H1 (cell line): ENCODE data around the gene FKBP5. TPM values are rescaled to one million over a fixed set of nuclear protein-coding genes. Genes with fewer than 3 reads are reported as not detected.

Source experiments
- NANOG ChIP-seq: IDR thresholded peaks from 2 replicates; pipeline ENCODE4 v1.6.1; 2011; ENCODE audit warnings: low read length, low read depth, mild to moderate bottlenecking, inconsistent platforms; ENCODE audit not compliant: insufficient read depth, poor library complexity, severe bottlenecking
- SUZ12 ChIP-seq: fragments of 200-600 bp; sonication (generic); IDR thresholded peaks from 2 replicates; pipeline ENCODE4 v1.6.1; 2012; ENCODE audit warnings: mild to moderate bottlenecking, inconsistent platforms, low read length, moderate library complexity, mixed read lengths
- polyA plus RNA-seq, 7 experiments: library from polyadenylated mRNA; depleted of rRNA in 3 of 7; stranded (reverse) in 5 of 7; unstranded in 2 of 7; fragments of >200 nt in 5 of 7; fragments of 200-250 nt in 2 of 7; gene quantifications; 1 replicate in 5 of 7; 2 replicates in 1 of 7; 4 replicates in 1 of 7; pipeline versions ENCODE4 v1.2.1 to v1.2.3, GENCODE V29; 2011 to 2013; ENCODE audit warnings: missing spikeins in 2 of 7, mixed read lengths in 2 of 7
- total RNA-seq: library from RNA; stranded (reverse); fragmentation: NEBNext Ultra II Directional; extraction: Animal tissue kit (Norgen Biotek cat#: 25700); gene quantifications from 2 replicates; pipeline ENCODE4 v1.2.1, GENCODE V29; 2021

Gene FKBP5
- total and polyA plus RNA-seq, 2 of the 8 experiments (the other 6 are each of a cell fraction or from before 2014, with no cell fraction given): 14.3 to 40.4 TPM

- TF ChIP-seq NANOG (no peak), SUZ12 (no peak)
Measured at GRCh38 chr6:35694462-35694861, 5.7 kb upstream of the FKBP5 start (continued).
